Muscle of leg (tissue), 11 donors: ENCODE results near the gene AP2A2. TPM values are rescaled to one million over a fixed set of nuclear protein-coding genes. Genes with fewer than 3 reads are reported as not detected.
"Not testable (repeated sequence)": the region's sequence is repeated elsewhere in the genome, so short reads cannot be mapped to it uniquely, and the experiment has no call there.

Source experiments
- DNase-seq: peaks from one replicate; pipeline ENCODE4 v3.0.0; 2013
- H3K27ac ChIP-seq: one replicate; pipeline ENCODE4 v1.5.1; 2013; ENCODE audit warnings: mild to moderate bottlenecking, low read length, control low read depth
- H3K27me3 ChIP-seq: one replicate; pipeline ENCODE4 v1.6.1; 2013; ENCODE audit warnings: low read length; ENCODE audit not compliant: control insufficient read depth, insufficient read depth
- H3K36me3 ChIP-seq: one replicate; pipeline ENCODE4 v1.6.1; 2013; ENCODE audit warnings: low read length; ENCODE audit not compliant: control insufficient read depth, insufficient read depth
- H3K4me1 ChIP-seq: one replicate; pipeline ENCODE4 v1.6.1; 2013; ENCODE audit warnings: low read length; ENCODE audit not compliant: control insufficient read depth, insufficient read depth
- H3K4me3 ChIP-seq: one replicate; pipeline ENCODE4 v1.5.1; 2013; ENCODE audit warnings: low read length, control low read depth
- H3K9me3 ChIP-seq: replicated peaks from 2 replicates; pipeline ENCODE4 v1.6.1; 2013; ENCODE audit warnings: low read depth, low read length; ENCODE audit not compliant: control insufficient read depth
- WGBS: methylation state at CpG from one replicate; pipeline ENCODE4 v1.1.5; 2013; ENCODE audit warnings: missing lambda C conversion rate; ENCODE audit not compliant: insufficient coverage; 5-methylcytosine and 5-hydroxymethylcytosine counted together
- polyA plus RNA-seq, 8 donors: library from polyadenylated mRNA; unstranded; fragments of 120-200 nt; gene quantifications; one replicate each; pipeline versions ENCODE4 v1.2.1 to v1.2.3, GENCODE V29; 2013; ENCODE audit warnings: inconsistent platforms in 1 of 8, low replicate concordance in 1 of 8; ENCODE audit not compliant: insufficient read length in 8 of 8, insufficient read depth in 1 of 8
- total RNA-seq: library from RNA; stranded (reverse); fragments of 120-200 nt; gene quantifications from one replicate; pipeline ENCODE4 v1.2.4, GENCODE V29; 2013

AP2A2 gene
- total and polyA plus RNA-seq, 9 donors, result 18.5 to 61.4 (median 47.4) TPM

DNA sequence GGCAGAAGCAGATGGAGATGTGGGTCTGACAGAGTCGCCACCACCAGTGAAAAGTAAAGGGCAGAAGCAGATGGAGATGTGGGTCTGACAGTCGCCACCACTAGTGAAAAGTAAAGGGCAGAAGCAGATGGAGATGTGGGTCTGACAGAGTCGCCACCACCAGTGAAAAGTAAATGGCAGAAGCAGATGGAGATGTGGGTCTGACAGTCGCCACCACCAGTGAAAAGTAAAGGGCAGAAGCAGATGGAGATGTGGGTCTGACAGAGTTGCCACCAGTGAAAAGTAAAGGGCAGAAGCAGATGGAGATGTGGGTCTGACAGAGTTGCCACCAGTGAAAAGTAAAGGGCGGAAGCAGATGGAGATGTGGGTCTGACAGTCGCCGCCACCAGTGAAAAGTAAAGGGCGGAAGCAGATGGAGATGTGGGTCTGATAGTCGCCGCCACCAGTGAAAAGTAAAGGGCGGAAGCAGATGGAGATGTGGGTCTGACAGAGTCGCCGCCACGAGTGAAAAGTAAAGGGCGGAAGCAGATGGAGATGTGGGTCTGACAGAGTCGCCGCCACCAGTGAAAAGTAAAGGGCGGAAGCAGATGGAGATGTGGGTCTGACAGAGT, 35.7 kb downstream of the AP2A2 start:
- H3K9me3 ChIP-seq, H3K4me3 ChIP-seq, H3K27ac ChIP-seq, H3K4me1 ChIP-seq, DNase-seq, H3K27me3 ChIP-seq: not testable (repeated sequence)
- peaks cover 46% of the 10 kb centered on the region for H3K36me3 ChIP-seq
- 95% methylated on average over 9 of the region's 18 CpGs for WGBS

DNA sequence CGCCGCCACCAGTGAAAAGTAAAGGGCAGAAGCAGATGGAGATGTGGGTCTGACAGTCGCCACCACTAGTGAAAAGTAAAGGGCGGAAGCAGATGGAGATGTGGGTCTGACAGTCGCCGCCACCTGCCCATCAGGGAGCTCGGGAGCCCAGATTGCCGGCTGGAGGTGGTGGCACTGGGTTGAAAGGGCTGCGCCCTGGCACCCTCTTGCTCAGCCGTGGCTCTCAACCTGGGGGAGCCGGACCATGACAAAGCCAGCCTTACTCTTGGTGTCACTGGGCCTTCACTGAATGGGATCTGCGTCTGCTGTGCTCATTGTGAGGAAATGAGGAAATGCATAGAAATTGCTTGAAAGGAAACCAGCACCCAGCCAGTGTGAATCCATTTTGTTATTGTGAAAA, 36.3 kb downstream of the AP2A2 start:
- Histone ChIP-seq H3K9me3 (no peaks in the 10 kb centered on the region), H3K27me3 (no peaks in the 10 kb centered on the region), H3K4me1 (no peaks in the 10 kb centered on the region), H3K4me3 (no peak overlapping the region), H3K36me3 (peaks cover 41% of the 10 kb centered on the region), H3K27ac (no peak overlapping the region)
- WGBS, result 95% methylated on average over 8 of the region's 12 CpGs
- no peak for DNase-seq

DNA sequence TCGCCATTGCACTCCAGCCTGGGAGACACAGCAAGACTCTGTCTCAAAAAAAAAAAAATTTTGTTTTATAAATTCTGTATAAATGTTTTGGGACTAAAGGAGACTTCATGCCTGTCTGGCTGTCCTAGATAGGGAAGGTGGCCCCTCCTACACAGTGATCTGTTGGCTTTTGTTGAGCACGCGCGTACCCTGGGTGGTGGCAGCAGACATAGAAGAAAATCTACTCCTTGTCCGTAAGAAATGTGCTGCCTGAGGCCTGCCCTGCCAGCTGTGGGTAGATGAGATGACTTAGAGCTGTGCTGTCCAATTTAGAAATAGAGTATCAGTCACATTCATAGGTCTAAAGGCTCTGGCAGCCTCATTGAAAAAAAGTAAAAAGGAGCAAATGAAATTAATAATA, 37.0 kb downstream of the AP2A2 start:
- Histone ChIP-seq H3K4me3 (no peak overlapping the region), H3K4me1 (no peaks in the 10 kb centered on the region), H3K36me3 (peaks cover 38% of the 10 kb centered on the region), H3K27me3 (no peaks in the 10 kb centered on the region), H3K9me3 (no peaks in the 10 kb centered on the region), H3K27ac (no peak overlapping the region)
- no peak for DNase-seq
- WGBS, result no CpG with 5 or more reads among the region's 5 CpGs

DNA sequence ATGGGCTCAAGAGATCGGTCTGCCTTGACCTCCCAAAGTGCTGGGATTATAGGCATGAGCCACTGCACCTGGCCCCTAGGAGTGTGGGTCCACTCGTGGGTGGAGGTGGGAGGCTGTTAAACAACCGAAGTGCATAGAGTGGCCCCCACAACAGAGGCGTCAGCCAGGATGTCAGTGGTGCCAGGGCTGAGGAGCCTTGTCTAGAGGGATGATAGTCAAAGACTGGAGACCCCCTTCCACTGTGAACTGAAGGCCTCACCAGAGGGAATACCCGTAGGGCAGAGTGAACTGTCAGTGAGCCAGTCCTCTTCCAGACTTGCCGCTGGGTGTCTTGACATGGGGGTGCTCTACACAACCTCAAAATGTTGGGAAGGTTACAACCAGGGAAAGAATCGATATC, 38.2 kb downstream of the AP2A2 start:
- no peak for DNase-seq
- H3K36me3 ChIP-seq, result peaks cover 37% of the 10 kb centered on the region
- H3K27ac ChIP-seq, result no peak overlapping the region
- 96% methylated on average over 4 of the region's 7 CpGs for WGBS
- no peak overlapping the region for H3K4me3 ChIP-seq
- no peaks in the 10 kb centered on the region for H3K9me3 ChIP-seq
- no peaks in the 10 kb centered on the region for H3K4me1 ChIP-seq
- H3K27me3 ChIP-seq, result no peaks in the 10 kb centered on the region

DNA sequence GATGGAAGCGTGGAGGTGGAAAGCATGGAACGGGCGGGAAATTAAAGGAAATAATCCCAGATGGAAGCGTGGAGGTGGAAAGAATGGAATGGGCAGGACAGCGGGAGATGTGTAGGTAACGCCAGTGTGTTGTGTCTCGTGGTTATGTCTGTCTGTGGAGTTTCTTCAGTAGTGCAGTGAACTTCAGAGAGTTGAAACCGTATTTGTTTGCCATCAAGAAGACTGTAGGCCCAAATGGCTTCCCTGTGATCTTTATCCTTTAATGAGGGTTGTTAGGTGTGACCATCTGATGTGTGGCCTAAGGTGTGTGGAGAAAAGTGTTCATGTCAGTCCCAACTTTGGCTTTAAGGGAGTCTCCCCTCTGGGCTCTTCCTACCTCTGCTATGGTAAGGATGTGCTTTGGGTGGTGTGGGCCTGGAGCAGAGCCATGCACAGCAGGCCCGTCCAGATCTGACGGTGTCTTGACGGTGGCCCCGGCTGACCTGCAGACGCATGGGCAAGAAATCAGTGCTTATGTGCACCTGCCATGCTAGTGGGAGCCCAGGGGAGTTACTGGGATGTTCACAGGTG, 39.6 kb downstream of the AP2A2 start:
- no peak for DNase-seq
- no peaks in the 10 kb centered on the region for H3K27me3 ChIP-seq
- peaks cover 36% of the 10 kb centered on the region for H3K36me3 ChIP-seq
- no peaks in the 10 kb centered on the region for H3K4me1 ChIP-seq
- H3K4me3 ChIP-seq, result no peak overlapping the region
- H3K9me3 ChIP-seq, result no peaks in the 10 kb centered on the region
- H3K27ac ChIP-seq, result no peak overlapping the region
- WGBS, result 73% methylated on average over 13 of the region's 13 CpGs

DNA sequence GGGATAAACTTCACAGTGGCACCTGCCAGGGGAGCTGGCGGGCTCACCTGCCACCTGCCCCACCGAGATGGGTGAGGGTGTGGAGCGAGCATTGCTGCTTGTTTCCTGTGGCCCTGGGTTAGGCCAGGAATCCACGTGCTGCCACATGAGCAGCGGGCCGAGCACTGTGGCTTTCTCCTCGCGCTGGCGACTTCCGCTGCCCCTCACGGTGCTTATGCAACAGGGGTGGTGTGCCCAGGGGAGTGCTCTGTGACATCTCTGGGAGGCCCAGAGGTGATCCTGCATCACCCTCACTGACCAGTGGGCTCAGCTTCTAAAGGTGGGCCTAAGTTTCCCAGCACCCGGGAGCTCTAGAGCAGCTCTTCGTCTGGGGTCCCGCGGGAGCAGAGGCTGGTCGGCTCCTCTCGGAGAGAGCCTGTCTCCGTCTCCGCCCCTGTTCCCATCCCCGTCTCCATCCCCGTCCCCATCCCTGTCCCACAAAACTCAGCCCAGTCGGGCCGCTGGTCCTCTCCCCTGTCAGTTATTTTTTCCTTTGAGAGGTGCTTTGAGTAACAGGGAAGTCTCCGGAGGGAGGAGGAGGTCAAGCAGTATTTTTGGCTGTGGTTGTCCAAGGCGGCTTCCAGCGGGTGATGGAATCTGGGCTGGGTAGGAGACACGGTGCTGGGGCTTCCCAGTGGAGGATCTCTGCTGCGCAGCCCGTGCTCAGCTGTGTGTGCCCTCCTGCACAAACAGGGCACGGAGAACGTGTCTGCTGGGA, 42.5 kb downstream of the AP2A2 start:
- no peaks in the 10 kb centered on the region for H3K4me1 ChIP-seq
- H3K27me3 ChIP-seq, result no peaks in the 10 kb centered on the region
- DNase-seq, result no peak
- no peak overlapping the region for H3K27ac ChIP-seq
- H3K4me3 ChIP-seq, result no peak overlapping the region
- peaks cover 55% of the 10 kb centered on the region for H3K36me3 ChIP-seq
- WGBS, result 74% methylated on average over 21 of the region's 31 CpGs
- H3K9me3 ChIP-seq, result no peaks in the 10 kb centered on the region

DNA sequence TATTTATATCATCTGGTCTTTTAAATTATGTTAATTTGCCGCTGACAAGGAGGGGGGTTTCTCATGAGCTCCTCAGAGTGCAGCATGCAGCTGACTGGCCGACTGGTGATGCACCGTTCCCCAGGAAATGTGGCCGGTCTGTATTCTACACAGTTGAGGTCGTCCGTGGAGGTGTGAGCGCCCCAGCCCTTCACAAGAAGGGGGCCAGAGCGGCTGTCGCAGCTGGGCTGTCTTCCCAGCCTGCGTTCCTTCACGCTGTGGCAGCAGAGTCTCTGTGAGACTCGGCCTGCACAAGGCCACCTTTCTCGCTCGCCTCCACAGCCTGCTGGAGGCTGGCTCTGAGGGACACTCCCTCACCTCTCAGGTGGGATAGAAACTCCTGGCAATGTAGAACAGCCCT, 43.2 kb downstream of the AP2A2 start:
- Histone ChIP-seq H3K36me3 (peaks cover 54% of the 10 kb centered on the region), H3K9me3 (no peaks in the 10 kb centered on the region), H3K4me1 (no peaks in the 10 kb centered on the region), H3K27me3 (no peaks in the 10 kb centered on the region), H3K4me3 (no peak overlapping the region), H3K27ac (no peak overlapping the region)
- DNase-seq, result no peak
- WGBS, result 80% methylated on average over 10 of the region's 14 CpGs

DNA sequence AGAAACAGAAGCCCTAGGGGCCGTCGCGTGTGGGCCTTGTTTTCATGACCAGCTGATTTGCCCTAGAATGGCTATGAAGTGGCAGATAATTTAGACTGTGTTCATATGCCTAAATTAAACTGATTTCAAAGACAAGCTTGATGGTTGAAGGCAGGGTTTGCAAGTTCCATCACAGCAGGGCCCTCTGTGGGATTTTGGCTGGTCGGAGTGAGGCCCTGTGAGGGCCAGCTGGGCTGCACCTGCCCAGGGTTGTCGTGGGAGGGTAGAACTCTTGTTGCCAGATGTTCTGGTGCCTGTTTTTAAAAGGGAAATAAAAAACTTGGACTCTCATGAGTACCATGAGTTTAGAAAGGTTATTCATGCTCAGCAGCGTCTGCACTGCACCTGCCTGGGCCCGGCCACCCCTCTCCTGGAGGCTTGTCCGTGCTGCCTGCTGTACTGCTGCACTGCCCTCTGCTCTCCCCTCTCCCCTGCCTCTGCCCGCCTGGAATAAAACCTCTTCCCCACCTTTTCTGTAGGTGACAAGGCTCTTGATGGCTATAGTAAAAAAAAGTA, 44.1 kb downstream of the AP2A2 start:
- peaks cover 48% of the 10 kb centered on the region for H3K36me3 ChIP-seq

DNA sequence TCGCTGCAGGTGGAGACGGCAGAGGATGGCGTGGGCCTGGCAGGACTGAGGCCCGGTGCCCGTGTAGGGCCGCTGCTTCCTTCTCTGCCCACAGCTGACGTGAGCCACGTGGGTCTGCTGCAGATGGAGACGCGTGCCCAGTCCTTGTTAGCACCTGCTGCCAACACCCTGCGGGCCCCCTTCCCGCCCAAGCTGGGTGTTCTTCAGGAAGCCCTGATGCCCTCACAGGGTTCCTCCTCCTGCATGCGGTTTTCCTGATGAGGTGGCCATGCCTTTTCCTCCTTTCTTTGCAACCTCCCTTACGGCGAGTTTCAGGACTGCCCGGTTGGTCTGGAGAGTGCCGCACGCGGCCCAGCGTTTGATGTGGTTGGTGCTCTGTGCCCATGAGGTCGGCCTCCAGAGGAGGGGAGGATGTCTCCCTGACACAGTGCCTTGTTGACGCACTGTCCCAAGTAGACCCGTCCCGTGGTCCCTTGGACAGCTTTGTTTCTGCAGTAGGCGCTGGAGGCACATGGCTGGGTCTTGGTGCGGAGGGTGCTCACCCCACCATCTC, 44.7 kb downstream of the AP2A2 start:
- no peak overlapping the region for H3K4me3 ChIP-seq
- H3K27ac ChIP-seq, result no peak overlapping the region
- no peaks in the 10 kb centered on the region for H3K4me1 ChIP-seq
- H3K9me3 ChIP-seq, result no peaks in the 10 kb centered on the region
- peaks cover 51% of the 10 kb centered on the region for H3K36me3 ChIP-seq
- DNase-seq, result no peak
- no peaks in the 10 kb centered on the region for H3K27me3 ChIP-seq
- 85% methylated on average over 21 of the region's 26 CpGs for WGBS

More for the DNA sequence above, 44.1 kb downstream of the AP2A2 start:
- Histone ChIP-seq H3K4me1 (no peaks in the 10 kb centered on the region), H3K27ac (no peak overlapping the region), H3K27me3 (no peaks in the 10 kb centered on the region), H3K9me3 (no peaks in the 10 kb centered on the region), H3K4me3 (no peak overlapping the region)
- DNase-seq, result no peak
- WGBS, result 65% methylated on average over 6 of the region's 9 CpGs

DNA sequence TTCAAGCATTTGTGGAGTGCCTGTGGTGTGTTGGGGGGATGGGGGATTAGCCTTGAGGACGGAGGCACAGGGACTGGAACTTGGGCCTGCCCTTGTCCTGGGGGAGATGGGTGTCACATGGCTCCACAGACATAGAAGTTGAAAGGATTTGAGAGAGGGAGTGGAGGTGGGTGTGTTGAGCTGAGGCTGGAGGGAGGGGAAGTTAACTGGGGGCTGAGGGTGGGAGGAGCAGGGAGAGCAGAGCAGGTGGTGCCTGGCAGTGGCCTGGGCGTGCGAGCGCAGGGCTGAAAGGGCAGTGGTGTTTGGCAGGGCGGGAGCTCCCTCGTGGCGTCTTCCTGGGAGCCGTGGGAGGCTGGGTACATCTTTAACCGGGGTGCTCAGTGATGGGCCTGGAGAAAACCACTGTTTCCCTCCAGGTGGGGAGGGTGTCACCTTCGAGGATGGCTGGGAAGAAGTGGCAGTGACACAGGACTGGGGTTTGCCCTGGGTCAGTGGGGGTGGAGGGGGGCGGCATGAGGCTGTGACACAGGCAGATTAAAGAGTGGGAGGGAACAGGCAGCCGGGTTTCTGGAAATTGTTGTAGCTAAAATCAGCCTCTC, 45.5 kb downstream of the AP2A2 start:
- Histone ChIP-seq H3K4me3 (no peak overlapping the region), H3K36me3 (peaks cover 54% of the 10 kb centered on the region), H3K4me1 (no peaks in the 10 kb centered on the region), H3K27ac (no peak overlapping the region), H3K9me3 (no peaks in the 10 kb centered on the region), H3K27me3 (no peaks in the 10 kb centered on the region)
- WGBS, result 81% methylated on average over 10 of the region's 12 CpGs
- DNase-seq, result no peak
